Effector CD8-positive, alpha-beta T cell (primary cell): ENCODE data around the gene SRGAP2.
"Not testable (repeated sequence)": the region's sequence is repeated elsewhere in the genome, so short reads cannot be mapped to it uniquely, and the experiment has no call there.

Experiments
- DNase-seq: peaks from one replicate; lab custom pipeline; 2025; lab: John Stamatoyannopoulos, UW

SRGAP2 gene

GRCh38 chr1:206250953-206251681 is 47.8 kb downstream of the SRGAP2 start:
- DNase-seq: not testable (repeated sequence)

- not testable (repeated sequence) for DNase-seq
These were observed 49.5 kb downstream of the SRGAP2 start for GRCh38 chr1:206252680-206253335.
